ENCODE results near the gene LPP. TPM values are rescaled to one million over a fixed set of nuclear protein-coding genes. Genes with fewer than 3 reads are reported as not detected.

Gene LPP
- total RNA-seq, 1 experiment from 2014 or later: 54.0 TPM

- POLR2A ChIA-PET: no interaction called here
- Histone ChIP-seq H3K27ac (ENCODE audit: low read depth, low read length) (no peak overlapping the region), H3K36me3 (ENCODE audit: control insufficient read depth in 1 of 2, insufficient read depth in 2 of 2, low read length in 2 of 2) (no peaks in the 10 kb centered on the region), H3K27me3 (ENCODE audit: insufficient read depth, low read length) (no peaks in the 10 kb centered on the region), H3K9ac (ENCODE audit: low read length) (no peak overlapping the region), H3K4me1 (ENCODE audit: control insufficient read depth in 1 of 2, insufficient read depth in 2 of 2, low read length in 2 of 2) (peaks cover 6 to 10% of the 10 kb centered on the region in 2 experiments; a peak in 3 of 4 replicates), H3K79me2 (ENCODE audit: insufficient read depth, low read length) (no peaks in the 10 kb centered on the region), H3K9me2 (ENCODE audit: insufficient read depth) (no peaks in the 10 kb centered on the region), H3K9me3 (ENCODE audit: control insufficient read depth in 1 of 2, insufficient read depth in 1 of 2, low read depth in 1 of 2, low read length in 2 of 2) (no peaks in the 10 kb centered on the region), H4K20me1 (ENCODE audit: insufficient read depth) (no peaks in the 10 kb centered on the region), H3K4me2 (ENCODE audit: low read length) (no peak overlapping the region), H2AFZ (ENCODE audit: low read depth, low read length, poor library complexity, severe bottlenecking) (no peak overlapping the region), H3K4me3 (replicated peaks in 1 of 2; ENCODE audit: low read depth in 1 of 2, low read length in 2 of 2) (no peak overlapping the region)
- CTCF ChIA-PET: no interaction called here
- intact Hi-C loops (cut with micrococcal nuclease): no loop called here
- RAD21 ChIA-PET (ENCODE audit: low non-redundant PET in 1 of 2, low total read pairs in 2 of 2, uncharacterized antibody in 2 of 2, unreplicated experiment in 2 of 2): interaction anchor here in 1 of 2 experiments (0.7 kb wide), 1 partner anchor 359 kb away, joined by 3 read pairs; no protein-coding TSS in a partner anchor
- DNase-seq (ENCODE audit: low read depth, low spot score) (no peak), ATAC-seq (no peak)
- no TSS peak for BruUV-seq (replicated peaks)
- TF ChIP-seq YY1 (IDR thresholded peaks at IDR 0.05; ENCODE audit: extremely low read depth, insufficient replicate concordance, low read depth, low read length) (no peak), CEBPB (IDR thresholded peaks at IDR 0.05; ENCODE audit: low read depth) (no peak), ZFX (IDR thresholded peaks at IDR 0.05) (no peak), POLR2A (IDR thresholded peaks at IDR 0.05; ENCODE audit: borderline replicate concordance, extremely low read depth, insufficient read depth, insufficient read length) (no peak)
Observed at GRCh38 chr3:188595890-188596376, 442.0 kb downstream of the LPP start.

DNA sequence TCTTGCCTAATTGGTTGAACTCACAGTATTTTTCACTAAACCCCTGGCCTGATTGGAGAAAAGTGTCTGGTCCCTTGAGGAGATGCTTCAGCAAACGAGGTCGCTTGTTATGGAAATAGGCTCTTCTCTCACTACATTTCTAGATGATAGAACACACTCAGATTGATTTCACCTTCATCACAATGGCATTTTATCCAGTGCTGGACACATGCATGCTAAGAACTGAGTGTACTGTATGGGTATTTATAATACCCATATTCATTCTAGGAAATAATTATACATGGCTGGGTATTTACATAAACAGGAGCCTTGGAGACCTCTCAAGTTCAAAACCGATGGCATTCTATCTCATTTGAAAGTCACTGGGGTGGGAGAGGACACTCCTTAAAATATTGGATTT lies 444.9 kb downstream of the LPP start:
- Histone ChIP-seq H3K4me3 (replicated peaks in 1 of 2; ENCODE audit: low read depth in 1 of 2, low read length in 2 of 2) (no peak overlapping the region), H2AFZ (ENCODE audit: low read depth, low read length, poor library complexity, severe bottlenecking) (no peak overlapping the region), H3K79me2 (ENCODE audit: insufficient read depth, low read length) (no peaks in the 10 kb centered on the region), H3K4me1 (ENCODE audit: control insufficient read depth in 1 of 2, insufficient read depth in 2 of 2, low read length in 2 of 2) (peaks cover 5 to 7% of the 10 kb centered on the region in 2 experiments; a peak in 3 of 4 replicates), H3K9ac (ENCODE audit: low read length) (no peak overlapping the region), H3K27ac (ENCODE audit: low read depth, low read length) (no peak overlapping the region), H3K9me3 (ENCODE audit: control insufficient read depth in 1 of 2, insufficient read depth in 1 of 2, low read depth in 1 of 2, low read length in 2 of 2) (no peaks in the 10 kb centered on the region), H3K9me2 (ENCODE audit: insufficient read depth) (no peaks in the 10 kb centered on the region), H4K20me1 (ENCODE audit: insufficient read depth) (no peaks in the 10 kb centered on the region), H3K36me3 (ENCODE audit: control insufficient read depth in 1 of 2, insufficient read depth in 2 of 2, low read length in 2 of 2) (no peaks in the 10 kb centered on the region), H3K4me2 (ENCODE audit: low read length) (no peak overlapping the region), H3K27me3 (ENCODE audit: insufficient read depth, low read length) (no peaks in the 10 kb centered on the region)
- intact Hi-C loops (cut with micrococcal nuclease): no loop called here
- RAD21 ChIA-PET (ENCODE audit: low non-redundant PET in 1 of 2, low total read pairs in 2 of 2, uncharacterized antibody in 2 of 2, unreplicated experiment in 2 of 2): no interaction called here
- BruUV-seq (replicated peaks): no TSS peak
- DNase-seq (ENCODE audit: low read depth, low spot score) (no peak), ATAC-seq (no peak)
- TF ChIP-seq SIN3A (IDR thresholded peaks at IDR 0.05; ENCODE audit: low read depth) (no peak), ZBTB33 (IDR thresholded peaks at IDR 0.05; ENCODE audit: extremely low read depth, insufficient replicate concordance, low read length) (no peak), REST (IDR thresholded peaks at IDR 0.05; ENCODE audit: low read depth) (no peak), TCF7L2 (IDR thresholded peaks at IDR 0.05; ENCODE audit: borderline replicate concordance, extremely low read depth, insufficient read depth, insufficient read length) (no peak), CEBPB (IDR thresholded peaks at IDR 0.05; ENCODE audit: low read depth) (no peak), YY1 (IDR thresholded peaks at IDR 0.05; ENCODE audit: extremely low read depth, insufficient replicate concordance, low read depth, low read length) (no peak), RAD21 (IDR thresholded peaks at IDR 0.05; ENCODE audit: low read depth) (no peak), CBX3 (IDR thresholded peaks at IDR 0.05; ENCODE audit: low read depth) (no peak)
- TF ChIP-seq, protein P1, sequence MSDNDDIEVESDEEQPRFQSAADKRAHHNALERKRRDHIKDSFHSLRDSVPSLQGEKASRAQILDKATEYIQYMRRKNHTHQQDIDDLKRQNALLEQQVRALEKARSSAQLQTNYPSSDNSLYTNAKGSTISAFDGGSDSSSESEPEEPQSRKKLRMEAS (IDR thresholded peaks at IDR 0.05): no peak
- POLR2A ChIA-PET: no interaction called here
- CTCF ChIA-PET: no interaction called here
